ENCODE data around the gene HOXB3.

HOXB3 gene

DNA sequence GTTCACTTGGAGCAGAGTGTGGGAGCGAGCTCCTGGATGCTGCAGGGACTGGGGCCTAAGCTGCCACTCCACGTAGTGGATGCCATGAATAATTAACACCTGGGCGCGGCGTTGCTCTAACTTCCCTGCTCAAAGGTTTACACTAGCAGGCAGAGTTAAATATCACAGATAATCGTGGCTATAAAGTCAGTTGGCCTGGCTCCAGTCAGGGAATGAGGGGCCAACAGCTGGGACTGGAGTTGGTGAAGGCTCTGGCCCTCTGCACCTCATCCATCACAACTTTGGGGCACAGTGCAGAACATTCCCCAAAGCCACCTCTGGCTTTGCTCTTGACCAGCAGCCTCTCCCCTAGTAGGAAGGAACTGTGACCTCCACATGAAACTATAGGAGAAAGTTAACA is 22.8 kb downstream of the HOXB3 start:
- no peak for DNase-seq

DNA sequence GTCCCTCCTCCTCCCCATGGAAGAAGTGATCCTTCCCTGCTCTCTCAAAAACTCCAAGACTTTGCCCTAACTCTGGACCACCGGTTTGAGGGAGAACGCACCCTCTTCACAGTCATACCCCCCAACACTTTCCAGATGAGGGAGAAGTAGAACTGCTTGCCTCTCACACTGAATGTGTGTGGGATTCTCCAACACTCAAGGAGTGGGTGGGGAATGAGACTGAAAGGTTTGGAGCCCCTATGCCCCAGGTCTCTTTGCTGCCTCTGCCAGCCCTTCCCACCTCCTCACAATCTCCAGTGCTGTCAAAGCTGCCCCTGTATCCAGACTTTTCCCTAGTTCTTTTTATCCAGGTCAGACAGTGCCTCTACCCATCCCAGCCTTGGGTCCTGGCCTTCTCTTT is 23.3 kb downstream of the HOXB3 start:
- no peak for DNase-seq

DNA sequence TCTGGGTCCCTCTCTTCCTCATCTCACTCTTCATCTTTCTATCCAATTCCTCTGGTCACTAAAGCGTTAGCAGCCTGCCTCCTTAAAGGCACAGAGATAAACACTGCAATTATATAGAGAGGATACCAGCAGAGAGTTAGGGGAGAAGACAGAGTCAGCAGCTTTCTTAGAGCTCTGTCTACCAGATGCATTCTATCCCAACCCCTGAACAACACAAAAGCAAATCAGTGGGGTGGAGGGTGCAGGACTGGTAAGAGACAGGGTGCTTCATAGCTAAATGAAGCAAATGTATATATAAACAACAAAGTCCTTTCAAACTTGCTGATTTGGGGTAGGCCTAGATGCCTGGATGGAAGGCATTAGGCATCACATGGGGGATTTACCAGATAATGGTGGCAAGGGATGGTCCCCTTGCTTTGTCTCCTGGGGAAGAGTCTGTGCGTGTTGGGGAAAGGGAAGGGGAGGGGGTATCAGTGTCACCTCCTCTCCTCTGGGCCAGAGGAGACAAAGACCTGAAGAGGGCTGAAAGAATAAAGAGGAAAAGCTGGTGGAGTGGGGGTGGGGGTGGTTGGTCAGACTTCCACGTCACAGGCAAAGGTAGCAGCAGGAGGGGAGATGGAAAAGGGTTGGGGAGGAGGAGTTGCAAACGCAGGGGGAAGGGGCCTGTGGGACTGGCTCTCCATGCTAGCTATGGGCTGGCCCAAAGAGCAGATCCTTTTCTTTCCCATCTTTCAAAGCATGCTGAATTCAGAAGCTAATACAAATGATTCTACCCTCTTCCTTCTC is 23.9 kb downstream of the HOXB3 start:
- no peak for DNase-seq

DNA sequence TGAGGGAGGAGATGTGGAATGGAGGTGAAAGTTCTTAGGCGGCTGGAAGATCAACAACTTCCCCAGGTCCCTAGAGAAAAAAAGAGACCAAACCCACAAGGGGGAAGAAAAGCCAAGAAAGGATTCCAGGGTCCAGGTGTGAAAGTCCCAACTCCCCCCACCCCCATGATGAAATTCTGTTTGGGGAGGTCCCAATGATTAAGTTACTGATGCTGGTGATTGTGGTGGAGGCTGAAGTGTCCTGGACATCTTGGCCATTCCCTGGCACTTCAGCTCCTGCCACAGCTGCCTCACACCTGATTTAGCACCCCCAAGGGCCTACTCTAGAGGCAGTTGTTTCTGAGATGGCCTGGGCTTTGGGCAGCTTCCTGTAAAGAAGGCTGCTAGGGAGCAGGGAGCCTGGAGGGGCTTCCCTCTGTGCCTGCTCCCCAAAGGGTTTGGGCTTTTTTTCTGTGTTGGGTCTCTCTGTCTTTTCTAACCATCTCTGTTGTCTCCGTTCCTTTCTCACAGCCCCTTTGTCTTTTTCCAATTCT is 25.0 kb downstream of the HOXB3 start:
- no peak for DNase-seq

DNA sequence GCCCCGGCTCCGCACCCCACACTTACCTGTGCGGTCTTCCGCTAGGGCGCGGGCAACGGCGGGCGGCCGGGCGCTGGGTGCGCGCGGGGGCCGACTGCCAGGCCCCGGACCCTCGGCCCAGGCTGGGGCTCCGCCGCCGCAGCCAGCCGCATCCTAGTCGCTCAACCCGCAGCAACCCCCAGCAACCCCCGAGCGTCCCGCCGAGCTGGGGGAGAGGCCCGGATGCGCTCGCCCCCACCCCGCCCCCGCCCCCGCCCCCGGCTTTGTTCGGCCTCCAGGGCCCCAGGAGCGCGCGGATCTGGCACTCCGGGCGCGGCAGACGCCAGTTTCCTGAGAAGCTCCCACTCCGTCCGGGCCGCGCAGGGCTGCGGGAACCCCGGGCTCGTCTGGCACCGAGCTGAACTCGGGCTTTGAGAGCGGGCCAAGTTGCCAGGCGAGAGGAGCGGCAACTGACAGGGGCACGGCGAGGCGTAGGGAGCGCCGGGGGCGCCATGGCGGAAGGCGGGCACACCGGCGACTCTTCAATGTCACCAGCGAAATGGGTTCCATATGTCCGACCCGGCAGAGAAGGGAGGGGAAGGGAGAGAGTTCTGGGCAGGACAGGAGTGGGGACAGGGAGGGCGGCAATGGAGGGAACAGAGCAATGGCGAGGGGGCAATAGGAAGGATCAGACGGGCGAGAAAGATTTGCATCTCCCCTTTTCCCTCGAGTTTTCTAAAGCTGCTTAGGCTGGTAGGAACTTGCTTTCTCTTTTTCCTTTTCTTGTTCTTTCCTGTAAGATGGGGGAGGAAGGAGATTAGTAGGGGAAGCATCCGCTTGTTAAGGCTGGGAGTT is 25.6 kb downstream of the HOXB3 start:
- DNase-seq = no peak

DNA sequence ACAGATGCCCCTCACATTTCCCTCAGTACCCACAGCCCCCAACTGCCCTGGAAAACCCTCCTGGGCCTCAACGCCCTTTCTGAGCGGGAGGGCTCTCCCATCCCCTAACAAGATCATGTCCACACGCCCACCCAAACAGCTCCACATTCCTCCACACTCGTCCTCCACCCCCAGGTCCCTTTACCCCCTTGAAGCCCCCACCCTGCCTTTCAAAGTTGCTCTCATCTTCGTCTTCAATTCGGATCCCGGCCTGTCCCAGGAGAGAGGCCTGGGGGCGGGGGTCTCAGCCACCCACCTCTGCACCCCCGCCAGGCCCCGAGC is 26.2 kb downstream of the HOXB3 start:
- no peak for DNase-seq

DNA sequence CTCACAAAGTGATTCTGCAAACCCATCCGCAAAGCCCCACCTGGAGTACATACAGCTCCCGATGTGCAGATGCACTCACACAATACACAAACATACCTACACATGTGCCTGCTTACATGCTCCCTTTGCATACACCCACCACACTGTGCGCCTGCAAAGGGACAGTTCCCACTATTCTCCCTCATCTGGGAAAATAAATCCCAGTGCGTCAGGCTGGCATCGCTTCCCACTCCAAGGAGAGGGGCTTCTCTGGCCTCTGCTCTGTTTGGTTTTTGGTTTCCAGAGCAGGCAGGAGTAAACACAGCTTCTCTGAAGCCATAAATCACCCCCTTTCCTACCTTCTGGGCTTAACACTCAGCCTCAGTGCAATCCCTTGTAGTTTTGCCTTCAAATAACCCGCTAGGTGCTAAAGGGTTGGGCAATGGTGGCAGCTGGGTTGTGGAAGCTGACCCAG is 26.6 kb downstream of the HOXB3 start:
- DNase-seq = no peak

DNA sequence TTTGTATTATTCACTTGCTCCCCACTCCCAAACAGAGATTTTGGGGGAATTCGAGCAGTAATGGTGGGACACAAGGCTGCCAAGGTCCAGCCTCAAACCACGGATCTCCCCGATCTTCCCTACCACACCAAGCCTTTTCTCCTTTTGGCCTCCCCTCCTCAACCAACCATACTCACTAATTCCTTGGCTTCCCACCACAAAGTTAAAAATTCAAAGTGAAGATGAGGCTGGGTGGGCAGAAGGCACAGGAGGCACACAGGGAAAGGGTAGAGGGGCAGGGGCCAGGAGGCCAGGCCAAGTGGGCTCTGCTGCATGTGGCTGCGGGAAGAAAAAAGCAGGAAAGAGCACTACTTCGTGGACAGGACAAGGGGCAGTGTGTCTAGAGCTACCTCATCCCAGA is 27.1 kb downstream of the HOXB3 start:
- no peak for DNase-seq

DNA sequence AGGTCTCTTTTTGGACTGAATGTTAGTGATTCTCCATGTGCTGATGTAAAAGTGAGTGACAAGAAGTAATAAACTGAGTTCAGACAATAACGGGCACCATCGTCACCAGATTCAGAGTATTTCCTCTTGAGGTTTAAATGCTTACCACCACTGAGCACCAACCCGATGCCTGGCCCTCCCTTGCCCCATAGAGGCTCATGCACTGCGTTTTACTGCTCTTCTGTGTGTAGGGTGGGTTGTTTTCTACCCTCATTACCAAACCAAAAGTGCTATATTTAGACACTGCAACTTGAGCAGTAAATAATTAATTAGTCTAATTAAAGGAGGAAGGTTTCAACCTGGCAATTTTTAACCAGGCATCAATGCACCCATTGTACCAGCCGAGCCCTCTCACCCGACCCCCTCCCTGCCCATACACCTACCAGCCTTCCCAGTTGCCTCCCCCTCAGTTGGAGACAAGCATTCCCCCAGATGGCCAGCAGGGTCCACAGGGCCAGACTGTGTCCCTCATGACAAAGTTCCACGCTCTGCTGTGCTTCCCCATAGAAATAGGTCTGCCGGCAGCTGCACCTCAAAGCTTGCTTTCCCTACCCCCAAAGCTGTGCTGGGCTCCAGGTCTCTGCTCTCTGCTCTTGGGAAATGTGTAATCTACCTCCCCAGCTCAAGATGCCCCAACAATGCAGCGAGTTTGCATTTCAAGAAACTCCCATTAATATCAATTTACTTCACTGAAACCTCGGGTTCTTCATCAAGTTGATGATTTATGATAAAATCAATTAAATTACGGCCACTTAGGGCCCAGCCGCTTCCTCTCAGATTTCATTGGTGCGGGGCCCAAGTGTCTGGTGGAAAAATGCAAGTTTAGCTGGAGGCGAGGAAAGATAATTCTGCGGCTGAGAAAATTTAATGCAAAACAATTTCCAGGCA is 27.9 kb downstream of the HOXB3 start:
- DNase-seq = no peak

DNA sequence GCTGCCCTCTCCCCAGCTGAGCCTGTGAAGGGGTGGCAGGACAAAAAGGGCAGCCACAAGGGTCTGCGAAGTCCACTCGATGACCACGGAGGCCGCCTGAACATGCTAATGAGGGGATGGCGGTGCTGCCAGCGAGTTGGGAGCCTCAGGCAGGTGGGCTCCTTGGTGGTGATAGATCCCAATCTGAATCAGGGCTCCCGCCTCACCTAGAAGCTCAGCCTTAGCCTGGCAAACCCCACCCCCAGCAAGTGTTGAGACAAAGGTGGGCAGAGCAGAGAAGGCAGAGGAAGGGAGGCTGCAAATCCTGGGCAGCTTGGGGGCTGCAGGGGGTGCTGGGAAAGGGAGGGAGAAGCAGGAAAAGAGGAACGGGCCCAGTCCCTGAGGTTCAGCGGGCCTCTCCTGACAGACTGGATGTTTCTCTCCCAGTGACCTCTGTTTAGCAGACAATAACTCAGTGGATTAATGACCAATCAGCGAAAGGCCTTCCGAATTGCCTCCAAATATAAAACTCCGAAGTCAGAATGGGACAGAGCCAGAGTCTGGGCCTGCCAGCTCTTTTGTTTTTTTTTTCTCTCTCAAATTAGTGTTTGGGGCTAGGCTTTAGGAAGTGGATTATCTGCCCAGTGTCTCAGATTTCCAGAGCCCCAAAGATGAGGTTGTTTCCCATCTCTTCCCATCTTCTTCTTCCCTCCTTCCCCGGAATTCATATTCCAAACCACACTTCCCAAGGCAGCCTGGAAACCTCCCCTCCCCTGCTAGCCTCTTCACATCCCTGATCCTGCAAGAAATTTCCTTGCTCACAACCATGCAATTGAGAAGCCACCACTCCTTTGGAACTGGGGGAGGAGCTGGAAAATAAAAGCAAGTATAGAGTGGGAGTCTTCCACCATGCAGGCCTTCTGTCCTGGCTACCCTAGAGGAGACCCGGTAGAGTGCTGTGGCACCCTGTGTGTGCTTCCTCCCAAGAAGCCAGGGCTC is 29.9 kb downstream of the HOXB3 start:
- no peak for DNase-seq

DNA sequence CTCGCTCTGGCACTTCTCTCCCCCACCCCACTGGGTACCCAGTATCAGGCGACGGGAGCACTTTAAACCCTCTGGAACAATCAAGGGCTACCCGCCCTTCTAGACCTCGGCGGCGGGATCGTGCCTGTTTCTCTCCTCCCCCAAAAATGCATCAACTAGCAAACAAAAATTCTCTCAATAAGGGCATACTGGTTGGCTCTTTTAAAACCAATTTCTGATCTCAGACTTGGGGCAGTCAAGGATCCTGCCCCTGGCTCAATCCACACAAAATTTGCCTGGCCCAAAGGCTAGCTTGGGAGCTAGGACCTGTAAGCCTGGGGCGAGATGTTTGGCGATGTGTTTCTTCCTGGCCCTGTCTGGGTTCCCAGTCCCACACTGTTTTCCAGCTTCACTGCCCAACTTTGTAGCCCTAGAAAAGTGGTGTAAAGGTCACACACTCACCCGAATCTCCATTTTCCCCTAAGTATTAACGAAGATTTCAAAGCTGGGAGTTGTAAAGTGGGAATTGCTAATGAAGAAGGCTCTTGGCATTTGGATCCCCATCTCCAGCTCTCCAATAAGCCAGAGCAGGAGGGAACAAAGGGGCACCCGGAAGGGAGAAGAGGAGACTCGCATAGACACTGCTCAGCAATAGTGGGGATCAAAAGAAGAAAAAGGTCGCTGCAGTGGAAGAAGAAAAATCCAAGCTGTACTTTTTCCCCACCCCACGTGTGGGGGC is 30.8 kb downstream of the HOXB3 start:
- no peak for DNase-seq

DNA sequence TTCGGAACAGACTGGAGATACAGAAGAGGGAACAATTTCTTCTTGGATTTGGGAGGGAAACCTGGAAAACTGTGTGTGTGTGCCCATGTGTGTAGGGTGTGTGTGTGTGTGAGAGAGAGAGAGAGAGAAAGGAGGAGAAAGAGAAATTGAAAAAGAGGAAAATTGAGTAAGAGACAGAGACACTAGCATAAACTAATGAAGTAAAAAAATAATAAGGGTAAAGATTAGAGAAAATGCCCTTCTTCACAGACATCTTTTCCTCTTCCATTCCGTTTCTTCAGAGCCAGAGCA is 31.3 kb downstream of the HOXB3 start:
- no peak for DNase-seq

DNA sequence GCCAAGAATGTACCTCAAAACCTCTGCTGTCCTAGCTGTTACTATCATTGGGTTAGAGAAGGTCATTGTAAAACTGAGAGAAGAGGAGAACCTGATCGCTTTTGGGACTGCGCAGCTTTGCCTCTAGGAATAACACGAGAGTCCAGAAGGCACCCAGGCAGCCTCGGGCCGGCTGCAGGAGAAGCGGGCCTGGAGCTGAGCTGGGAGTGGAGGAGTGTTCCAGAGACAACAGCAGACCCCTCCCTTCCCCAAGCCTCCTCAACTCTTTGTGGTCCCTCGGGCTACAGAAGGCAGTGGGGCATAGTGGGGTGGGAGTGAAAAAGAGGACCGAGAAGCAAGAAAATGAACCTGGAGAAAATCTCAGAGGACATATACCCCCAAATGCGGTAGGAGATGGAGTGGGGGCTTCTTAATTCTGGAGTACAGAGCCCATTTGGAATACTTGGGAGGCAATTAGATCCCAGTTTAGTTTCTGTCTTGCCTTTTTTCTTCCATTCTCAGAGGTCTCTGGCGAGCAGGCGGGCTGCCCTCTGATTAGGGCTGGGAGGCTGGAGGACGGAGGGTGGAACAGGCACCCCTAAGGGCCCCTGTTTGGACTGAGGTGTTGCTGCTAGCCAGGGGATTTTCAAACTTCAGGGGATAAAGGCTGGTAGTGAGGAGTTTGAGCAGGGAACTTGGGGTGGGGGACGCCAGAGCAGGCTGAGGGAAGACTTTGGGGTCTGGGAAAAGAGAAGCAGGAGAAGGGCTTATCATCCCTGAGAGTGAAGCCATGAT is 31.8 kb downstream of the HOXB3 start:
- no peak for DNase-seq

DNA sequence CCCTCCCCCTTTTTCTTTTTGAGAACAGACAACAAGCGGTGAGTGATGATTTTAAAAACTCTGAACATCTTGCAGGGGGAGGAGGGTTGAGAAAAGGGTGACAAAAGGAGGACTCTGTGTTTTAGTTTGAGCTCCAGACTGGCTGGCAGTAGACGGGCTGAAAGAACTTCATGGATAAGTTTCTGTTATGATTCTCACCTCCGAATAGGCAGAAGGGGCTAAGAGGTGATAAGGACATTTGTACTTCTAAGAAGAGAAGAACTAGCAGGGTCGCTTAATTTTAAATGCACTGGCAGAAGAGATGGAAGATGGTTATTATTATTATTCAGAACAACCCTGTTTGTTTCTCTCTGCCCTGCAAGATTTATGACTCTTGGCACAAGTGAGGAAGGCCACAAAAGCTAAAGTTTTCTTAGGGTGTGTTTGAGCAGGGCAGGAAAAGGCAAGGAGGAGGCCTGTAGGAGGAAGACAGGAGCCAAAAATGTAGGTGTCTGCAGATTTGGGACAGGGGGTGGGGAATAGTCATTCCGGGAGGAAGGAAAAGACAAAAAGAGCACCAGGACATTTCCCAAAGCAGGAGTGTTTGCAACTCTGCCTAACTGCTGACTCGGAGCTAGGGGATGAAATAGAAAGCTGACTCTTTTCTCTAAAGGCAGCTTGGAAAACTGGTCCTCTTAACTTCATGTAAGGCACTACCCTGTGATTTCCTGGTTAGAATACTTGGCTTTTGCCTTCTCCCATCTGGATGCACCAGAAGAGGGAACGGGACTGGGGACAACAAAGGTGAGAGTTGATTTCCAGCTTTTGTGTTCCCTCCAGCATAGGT is 33.3 kb downstream of the HOXB3 start:
- no peak for DNase-seq

DNA sequence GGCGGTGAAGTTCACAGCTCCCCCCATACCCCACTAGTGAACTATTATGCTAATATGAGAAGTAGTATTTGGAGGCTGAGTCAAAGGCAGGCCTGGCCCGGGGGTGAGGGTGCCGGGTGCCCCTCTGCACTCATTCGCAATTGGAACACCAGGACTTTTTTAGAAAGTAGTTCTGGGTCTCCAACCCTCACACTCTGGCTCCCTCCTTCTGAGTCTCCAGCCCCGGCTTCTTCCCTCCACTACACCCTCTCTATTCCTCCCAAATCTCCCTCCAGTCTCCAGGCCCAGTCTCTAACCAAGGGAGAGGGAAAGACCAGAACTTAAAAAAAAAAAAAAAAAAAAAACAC is 33.8 kb downstream of the HOXB3 start:
- no peak for DNase-seq

DNA sequence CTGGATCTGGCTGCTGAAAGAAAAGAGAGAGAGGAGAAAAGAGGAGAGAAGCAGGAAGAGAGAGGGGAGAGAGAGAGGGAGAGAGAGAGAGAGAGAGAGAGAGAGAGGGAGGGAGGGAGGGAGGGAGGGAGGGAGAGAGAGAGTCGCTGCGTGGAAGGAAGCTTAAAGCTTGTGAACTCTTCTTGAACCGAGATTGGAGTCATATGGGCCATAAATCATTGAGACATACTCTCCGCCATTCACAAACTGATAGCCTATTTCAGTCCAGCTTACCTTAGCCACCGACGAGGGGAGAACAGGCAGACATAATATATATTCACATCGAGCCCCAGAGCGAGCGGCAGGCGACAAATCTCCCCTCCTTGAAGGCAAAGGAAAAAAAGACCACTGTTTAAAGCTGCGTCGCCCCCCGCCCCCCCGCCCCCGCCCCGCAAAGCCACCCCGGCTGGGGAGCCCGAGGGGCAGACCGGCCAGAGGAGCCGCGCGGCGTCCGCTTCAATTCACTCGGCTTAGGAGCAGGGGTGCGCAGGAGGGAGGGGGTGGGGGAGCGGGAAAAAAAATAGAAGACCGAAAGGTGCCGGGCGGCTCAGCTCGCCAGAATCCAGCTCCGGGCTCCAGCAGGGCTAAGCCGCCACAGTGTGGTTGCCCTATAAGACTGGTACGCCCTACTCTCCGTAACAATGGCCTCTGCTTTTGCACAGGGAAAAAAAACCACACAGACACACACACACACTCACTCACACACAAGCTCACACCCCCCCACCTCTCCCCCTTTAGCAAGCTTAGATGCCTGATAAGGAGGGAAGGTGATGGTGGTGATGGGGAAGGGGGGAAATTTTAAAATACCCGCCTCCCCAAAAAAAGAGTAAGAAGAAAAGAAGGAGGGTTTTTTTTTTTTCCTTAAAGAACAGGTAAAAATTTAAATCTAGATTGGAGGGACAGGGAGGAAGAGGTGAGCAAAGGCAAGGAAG is 34.5 kb downstream of the HOXB3 start:
- DNase-seq = no peak

DNA sequence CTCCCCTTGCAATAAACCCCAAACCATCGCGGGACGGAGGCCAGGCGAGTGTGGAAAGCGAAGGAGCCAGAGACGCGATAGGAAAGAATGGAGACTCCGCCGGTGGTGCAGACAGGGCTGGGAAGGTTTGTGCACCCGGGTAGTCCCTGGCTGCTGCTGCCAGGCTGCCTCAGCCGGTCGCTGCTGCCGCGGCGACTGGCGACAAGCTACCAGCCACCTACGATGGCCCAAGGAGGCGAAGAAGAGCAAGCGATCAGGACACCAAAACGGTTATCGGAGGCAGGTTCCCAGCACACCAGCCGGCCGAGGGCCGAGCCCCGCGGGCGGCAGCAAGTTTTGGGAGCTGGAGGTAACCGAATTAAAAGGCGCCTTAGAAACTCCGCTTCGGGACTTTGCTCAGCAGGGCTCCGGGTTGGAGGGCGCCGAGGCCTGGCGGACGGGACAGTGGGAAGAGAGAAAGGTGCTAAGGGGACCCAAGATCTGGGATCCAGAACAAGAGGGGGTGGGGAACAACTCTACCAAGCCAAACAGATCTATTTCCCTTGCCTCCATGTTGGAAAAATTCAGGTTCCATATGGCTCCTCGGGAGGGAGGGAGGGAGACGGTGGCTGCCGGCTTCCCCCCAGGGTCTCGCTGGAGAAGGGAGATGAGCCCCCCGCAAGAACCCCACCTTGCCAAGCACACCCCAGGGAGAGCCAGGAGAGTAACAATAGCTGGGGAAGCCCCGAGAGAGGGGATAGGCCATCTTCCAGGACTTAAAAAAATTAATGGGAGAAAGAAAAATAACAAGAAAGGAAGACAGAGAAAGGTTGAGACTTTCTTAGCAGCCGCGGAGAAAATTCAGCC is 35.4 kb downstream of the HOXB3 start:
- DNase-seq = no peak

DNA sequence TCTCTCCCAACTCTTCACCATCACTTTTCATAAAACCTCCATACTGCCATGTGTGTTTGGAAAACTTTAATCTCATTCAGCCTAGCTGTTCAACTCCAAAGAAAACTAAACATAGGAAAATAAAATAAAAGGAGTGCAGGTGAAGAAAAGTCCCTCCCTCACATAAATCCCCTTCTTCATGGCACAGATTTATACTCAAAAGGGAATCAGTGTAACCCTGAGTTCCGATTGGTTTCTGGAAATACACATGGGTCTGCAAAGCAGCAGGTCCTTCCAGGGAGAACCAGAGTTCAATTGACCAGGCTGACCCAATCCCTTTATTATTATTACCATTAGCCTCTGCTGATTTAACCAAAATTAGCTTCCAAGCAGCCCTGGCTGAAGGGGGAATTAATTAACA is 36.2 kb downstream of the HOXB3 start:
- DNase-seq = no peak

All from activated T-cell treated with anti-CD3 and anti-CD28 coated beads for 4 hours (primary cell).